ENCODE results near the gene CTXND2.
"Not testable (repeated sequence)": the region's sequence is repeated elsewhere in the genome, so short reads cannot be mapped to it uniquely, and the experiment has no call there.

Gene CTXND2

DNA sequence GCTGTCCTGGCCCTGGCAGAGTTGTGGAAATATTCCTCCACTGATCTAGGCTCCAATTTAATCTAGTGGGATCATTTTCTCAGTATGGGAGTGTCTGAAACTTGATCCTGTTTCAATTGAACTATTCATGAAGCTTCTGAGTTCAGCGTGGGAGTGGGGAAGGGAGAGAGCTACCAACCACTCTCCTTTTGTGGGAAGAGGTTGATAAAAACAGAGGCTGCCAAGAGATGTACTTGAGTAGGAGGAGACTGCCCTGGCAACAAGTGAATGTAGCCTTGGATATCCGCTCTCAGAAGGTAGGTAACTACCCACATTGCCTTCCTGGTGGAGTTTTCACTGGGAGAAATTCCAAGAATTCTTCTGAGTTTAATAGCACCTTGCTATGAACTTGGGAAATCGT lies at the start of gene CTXND2:
TSS of gene CTXND2 (plus strand) at position 119 of the 400 bp plus-strand sequence. CDS start 25,179 bp downstream, outside the sequence.
- DNase-seq (ENCODE audit: low read depth in 3 of 3, low spot score in 1 of 3), result no peak

DNA sequence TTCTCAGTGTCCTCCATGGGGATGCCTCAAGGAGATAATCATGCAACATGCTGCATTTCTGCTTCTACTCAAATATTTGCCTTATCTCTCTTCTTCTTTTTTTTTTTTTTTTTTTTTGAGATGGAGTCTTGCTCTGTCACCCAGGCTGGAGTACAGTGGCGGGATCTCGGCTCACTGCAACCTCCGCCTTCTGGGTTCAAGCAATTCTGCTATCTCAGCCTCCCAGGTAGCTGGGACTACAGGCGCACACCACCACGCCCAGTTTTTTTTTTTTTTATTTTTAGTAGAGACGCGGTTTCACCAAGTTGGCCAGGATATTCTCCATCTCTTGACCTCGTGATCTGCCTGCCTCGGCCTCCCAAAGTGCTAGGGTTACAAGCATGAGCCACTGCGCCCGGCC lies 46.1 kb upstream of the CTXND2 start:
- DNase-seq (ENCODE audit: low read depth in 3 of 3, low spot score in 1 of 3), result not testable (repeated sequence)

DNA sequence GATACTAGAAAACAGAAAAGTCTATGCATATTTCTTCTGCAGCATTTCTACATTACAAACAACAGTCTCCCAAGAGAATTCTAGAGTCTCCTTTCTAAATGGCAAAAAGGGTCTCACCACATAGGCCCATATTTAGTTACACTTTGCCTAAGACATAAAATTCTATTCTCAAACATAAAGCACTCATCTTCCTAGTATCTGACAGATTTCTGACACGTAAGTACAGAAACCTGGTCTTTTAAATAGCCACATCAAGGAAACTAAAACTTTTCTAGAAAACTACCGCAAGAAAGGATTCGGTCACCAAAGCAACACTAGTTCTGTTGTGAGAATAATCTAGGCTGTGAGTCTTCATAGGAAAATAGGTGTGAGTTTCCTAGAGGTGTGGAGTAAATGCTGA lies 45.3 kb upstream of the CTXND2 start:
- no peak for DNase-seq (ENCODE audit: low read depth in 3 of 3, low spot score in 1 of 3)

DNA sequence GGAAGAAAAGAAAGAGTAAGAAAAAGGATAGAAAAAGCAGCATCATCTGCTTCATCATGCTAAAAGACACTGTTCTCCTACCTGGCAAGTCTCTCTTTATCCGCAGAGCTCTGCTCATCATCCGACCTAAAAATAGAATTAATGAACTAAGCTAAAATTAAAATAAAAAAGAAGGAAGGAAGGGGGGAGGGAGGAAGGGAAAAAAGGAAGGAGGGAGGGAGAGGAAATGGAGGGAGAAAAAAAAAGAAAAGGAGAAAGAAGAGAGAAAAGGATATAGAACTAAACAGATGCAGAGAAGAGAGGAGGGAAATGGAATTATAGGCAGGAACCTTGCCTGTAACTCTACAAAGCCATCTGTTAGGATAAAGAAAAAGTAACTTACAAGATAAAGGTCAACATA lies 44.6 kb upstream of the CTXND2 start:
- DNase-seq (ENCODE audit: low read depth in 3 of 3, low spot score in 1 of 3), result no peak

DNA sequence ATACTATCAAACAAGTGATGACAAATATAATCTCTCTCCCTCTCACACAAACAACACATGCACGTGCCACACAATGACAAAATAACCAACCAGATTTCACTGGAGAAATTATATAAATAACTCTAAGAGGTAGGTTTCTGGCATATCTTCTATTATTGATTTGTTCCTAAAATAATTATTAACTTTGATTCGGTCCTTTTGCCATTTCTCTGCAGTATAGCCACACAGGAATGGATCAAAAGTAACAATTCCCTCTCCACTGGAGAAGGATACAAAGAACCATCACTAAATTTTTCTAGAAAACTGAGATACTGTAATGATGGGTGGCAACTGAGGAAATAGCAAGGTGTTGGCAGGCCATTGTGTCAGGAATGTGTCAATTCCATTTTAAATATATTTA lies 44.0 kb upstream of the CTXND2 start:
- DNase-seq (ENCODE audit: low read depth in 3 of 3, low spot score in 1 of 3), result no peak

DNA sequence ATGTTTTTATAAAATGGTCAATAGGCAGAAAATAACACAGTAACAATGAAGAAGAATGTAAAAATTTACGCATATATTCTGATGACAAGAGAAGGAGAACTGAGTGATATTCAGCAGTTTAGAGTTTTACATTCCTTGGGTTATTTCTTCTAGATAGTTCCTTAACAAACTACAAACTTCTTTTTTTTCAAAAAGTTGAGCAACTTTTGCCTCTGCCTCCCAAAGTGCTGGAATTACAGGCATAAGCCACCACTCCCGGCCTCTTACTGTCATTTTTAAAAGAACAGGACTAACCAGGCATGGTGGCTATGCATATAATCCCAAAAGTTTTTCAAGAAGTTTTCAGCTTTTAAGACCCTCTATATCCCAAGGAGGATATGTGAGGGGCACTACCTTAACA lies 43.5 kb upstream of the CTXND2 start:
- DNase-seq (ENCODE audit: low read depth in 3 of 3, low spot score in 1 of 3), result no peak

DNA sequence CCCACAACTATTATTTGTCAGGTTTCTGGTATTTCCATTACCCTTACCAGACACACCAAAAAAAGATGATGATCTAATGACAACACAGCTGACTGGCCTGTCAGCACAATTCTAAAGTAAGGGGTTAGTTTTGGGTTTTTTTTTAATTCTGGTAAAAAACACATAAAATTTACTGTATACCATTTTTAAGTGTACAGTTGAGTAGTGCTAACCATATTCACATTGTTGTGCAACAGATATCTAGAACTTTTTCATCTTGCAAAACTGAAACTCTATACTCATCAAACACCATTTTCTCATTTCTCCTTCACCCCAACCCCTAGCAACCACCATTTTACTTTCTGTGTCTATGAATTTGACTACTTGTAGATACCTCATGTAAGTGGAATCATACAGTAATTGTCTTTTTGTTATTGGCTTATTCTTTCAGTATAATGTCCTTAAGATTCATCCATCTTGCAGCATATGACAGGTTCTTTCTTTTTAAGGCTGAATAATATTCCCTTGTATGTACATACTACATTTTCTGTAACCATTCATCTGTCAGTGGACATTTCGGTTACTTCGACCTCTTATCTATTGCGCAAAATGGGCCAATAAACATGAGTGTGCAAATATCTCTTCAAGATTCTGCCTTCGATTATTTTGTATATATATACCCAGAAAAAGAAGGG lies 40.3 kb upstream of the CTXND2 start:
- no peak for DNase-seq (ENCODE audit: low read depth in 3 of 3, low spot score in 1 of 3)

DNA sequence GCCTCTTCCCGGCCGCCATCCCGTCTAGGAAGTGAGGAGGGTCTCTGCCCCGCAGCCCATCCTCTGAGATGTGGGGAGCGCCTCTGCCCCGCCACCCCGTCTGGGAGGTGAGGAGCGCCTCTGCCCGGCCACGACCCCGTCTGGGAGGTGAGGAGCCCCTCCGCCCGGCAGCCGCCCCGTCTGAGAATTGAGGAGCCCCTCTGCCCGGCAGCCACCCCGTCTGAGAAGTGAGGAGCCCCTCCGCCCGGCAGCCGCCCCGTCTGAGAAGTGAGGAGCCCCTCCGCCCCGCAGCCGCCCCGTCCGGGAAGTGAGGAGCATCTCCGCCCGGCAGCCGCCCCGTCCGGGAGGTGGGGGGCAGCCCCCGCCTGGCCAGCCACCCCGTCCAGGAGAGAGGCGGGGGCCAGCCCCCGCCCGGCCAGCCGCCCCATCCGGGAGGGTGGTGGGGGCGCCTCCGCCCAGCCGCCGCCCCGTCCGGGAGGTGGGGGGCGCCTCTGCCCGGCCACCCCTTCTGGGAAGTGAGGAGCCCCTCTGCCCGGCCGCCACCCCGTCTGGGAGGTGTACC lies 36.1 kb upstream of the CTXND2 start:
- DNase-seq (ENCODE audit: low read depth in 3 of 3, low spot score in 1 of 3), result not testable (repeated sequence)

DNA sequence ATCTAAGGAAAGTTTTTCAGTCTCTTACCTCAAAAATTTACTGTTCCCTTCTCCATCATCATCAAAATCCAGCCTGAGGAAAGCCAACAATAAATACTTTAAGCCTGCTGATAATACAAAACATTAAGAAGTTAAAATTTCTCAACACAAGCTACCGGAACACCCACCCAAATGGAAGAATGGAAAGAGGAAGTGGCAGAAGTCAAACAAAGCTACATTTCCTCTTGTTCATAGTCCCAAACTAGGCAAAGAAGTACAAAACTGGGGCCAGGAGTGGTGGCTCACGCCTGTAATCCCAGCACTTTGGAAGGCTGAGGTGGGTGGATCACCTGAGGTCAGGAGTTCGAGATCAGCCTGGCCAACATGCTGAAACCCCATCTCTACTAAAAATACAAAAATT lies 34.2 kb upstream of the CTXND2 start:
- DNase-seq (ENCODE audit: low read depth in 3 of 3, low spot score in 1 of 3), result not testable (repeated sequence)

DNA sequence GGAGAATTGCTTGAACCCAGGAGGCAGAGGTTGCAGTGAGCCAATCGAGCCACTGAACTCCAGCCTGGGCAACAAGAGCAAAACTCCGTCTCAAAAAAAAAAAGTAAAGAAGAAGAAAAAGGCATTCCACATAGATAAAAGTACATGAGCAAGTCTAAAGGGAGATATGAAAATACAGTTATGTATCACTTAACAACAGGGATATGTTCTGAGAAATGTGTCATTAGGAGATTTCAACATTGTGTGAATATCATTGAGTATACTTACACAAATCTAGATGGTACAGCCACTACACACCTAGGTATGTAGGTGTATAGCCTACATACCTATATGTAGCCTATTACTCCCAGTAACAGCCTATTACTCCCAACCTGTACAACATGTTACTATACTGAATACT lies 23.2 kb upstream of the CTXND2 start:
- no peak for DNase-seq (ENCODE audit: low read depth in 3 of 3, low spot score in 1 of 3)

DNA sequence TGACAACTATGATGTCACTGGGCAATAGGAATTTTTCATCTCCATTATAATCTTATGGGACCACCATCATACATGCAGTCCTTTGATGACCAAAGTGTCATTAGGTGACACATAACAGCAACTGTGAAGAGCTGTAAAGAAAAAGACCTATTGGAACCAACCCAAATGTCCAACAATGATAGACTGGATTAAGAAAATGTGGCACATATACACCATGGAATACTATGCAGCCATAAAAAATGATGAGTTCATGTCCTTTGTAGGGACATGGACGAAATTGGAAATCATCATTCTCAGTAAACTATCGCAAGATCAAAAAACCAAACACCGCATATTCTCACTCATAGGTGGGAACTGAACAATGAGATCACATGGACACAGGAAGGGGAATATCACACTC lies 22.7 kb upstream of the CTXND2 start:
- DNase-seq (ENCODE audit: low read depth in 3 of 3, low spot score in 1 of 3), result not testable (repeated sequence)

DNA sequence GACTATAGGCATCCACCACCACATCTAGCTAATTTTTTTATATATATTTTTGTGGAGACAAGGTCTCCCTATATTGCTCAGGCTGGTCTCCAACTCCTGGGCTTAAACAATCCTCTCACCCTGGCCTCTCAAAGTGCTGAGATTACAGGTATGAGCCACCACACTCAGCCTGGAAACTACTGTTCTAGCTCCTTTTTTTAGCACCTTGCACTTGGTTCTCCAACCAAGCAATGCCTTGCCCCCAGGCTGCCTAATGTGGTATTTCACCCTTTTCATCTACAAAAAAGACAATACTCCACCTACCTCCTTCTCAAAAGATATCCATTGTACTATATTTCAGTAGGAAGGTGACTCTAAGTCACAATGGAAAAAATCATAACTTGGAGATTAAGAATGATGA lies 17.3 kb upstream of the CTXND2 start:
- DNase-seq (ENCODE audit: low read depth in 3 of 3, low spot score in 1 of 3), result no peak

DNA sequence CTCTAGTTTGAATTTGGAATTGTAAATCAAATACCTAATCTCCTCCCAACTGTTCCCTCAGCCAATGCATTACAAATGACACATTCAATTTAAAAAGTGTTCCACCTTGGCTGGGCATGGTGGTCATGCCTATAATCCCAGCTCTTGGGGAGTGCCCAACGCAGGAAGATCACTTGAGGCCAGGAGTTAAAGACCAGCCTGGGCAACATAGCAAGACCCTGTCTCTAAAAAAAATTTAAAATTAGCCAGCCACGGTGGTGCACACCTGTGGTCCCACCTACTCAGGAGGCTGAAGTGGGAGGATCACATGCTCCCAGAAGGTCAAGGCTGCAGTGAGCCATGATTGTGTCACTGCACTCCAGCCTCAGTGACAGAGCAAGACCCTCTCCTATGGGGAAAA lies 14.4 kb upstream of the CTXND2 start:
- DNase-seq (ENCODE audit: low read depth in 3 of 3, low spot score in 1 of 3), result no peak

DNA sequence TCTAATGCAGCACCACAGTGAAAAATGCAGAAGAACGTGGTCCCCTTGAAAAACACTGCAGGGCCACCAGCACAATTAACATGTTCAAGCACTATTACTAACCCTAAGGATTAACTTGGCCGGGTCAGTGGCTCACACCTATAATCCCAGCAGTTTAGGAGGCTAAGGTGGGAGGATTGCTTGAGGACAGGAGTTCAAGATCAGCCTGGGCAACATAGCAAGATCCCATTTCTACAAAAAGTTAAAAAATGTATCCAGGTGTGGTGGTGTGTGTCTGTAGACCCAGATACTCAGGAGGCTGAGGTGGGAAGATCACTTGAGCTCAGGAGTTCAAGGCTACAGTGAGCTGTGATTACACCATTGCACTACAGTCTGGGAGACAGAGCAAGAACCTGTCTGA lies 13.4 kb upstream of the CTXND2 start:
- DNase-seq (ENCODE audit: low read depth in 3 of 3, low spot score in 1 of 3), result no peak

DNA sequence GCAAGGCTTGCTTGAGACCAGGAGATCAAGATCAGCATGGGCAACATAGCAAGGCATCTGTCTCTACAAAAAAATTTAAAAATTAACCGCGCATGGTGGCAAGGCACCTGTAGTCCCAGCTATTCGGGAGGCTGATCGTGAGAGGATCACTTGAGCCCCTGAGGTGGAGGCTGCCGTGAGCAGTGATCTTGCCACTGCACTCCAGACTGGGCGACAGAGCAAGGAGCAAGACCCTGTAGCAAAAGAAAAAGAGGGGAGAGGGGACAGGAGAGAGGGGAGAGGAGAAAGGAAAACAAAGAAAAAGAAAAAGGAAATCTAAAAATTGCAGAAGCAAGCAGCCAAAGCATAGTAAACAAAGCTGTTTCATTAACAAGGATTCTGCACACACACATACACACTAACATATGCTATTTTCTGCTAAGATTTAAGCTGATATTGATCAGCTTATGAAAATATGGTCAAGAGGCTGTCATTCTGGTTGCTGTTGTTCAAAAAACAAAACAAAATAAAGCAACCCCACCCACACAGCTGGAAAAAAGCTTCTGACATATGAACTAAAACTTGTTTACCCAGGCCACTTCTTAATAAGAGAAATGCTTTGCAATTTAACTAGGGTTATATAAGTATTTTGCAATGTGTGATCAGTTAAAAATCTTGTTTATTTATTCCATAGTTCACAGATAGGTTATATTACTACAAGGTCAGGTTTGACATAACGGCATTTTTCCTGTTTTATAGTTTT lies 12.3 kb upstream of the CTXND2 start:
- DNase-seq (ENCODE audit: low read depth in 3 of 3, low spot score in 1 of 3), result no peak

DNA sequence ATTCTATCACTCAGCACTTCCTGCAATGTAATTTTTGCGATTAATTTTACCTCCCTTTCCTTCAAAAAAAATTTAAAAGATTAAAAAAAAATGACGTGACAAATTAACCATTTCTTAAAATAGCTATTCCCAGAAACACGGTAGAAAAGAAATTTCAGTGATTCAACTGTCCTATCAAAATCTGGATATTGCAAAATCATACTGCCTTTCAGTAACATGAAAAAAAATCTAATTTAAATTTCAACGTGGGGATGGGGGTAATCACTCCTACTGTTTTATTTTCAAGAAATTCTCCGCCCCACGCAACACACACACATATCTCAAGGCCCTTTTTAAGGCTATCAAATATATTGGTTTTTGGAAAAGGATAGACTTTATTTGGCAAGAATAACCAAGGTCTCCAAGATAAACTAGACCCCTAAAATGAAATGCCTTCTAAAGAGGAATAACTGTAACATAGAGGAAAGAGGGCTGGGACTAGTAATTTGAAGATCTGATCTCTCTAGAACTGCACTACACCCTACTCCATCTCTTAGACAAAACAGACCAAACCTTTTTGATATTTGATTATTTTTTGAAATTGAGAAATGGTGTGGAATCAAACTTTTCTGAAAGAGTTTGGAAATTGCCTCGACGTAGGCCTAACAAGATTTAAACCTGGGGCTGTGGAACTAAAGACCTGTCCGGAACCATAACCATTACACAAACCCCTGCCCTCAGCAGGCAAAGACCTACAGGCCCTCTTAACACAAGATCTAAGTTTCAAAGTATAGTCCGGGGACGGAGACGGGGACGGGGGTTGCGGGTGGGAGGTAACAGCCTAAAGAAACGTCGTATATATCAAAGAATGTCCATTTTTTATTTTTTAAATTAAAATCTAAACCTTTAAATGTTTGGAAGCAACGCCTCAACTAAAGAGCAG lies 11.5 kb upstream of the CTXND2 start:
- peak in 1 of 3 donors; percentile 8 for DNase-seq (ENCODE audit: low read depth in 3 of 3, low spot score in 1 of 3)

DNA sequence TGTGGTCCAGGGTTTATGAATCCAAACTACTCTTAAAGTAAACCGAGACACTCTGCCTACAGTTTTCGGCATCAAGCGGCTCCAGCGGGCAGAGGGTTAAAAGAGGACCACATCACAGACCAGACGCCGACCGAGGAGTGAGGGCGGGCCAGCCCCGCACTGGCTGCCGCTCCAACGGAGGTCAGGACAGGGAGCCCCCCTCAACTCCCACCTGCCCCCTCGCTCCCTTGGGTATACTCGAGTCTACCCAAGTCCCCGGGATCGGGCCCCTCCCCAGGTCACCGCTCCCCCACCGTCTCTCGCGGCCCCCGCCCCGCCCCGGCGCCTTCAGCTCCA lies 10.8 kb upstream of the CTXND2 start:
- no peak for DNase-seq (ENCODE audit: low read depth in 3 of 3, low spot score in 1 of 3)

DNA sequence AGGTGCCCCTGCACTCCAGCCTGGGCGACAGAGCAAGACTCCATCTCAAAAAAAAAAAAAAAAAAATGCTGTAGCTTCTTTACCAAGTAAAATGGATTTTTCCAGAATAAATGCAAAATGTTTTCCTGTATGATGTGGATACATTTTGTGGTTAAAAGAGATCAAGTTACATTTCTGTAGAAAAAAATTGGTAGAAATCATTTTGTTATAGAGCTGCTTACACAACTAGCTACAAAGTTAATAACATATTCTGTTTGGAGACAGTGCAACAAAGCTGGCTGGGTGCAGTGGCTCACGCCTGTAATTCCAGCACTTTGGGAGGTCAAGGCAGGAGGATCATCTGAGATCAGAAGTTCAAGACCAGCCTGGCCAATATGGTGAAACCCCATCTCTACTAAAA lies 8.0 kb upstream of the CTXND2 start:
- not testable (repeated sequence) for DNase-seq (ENCODE audit: low read depth in 3 of 3, low spot score in 1 of 3)

DNA sequence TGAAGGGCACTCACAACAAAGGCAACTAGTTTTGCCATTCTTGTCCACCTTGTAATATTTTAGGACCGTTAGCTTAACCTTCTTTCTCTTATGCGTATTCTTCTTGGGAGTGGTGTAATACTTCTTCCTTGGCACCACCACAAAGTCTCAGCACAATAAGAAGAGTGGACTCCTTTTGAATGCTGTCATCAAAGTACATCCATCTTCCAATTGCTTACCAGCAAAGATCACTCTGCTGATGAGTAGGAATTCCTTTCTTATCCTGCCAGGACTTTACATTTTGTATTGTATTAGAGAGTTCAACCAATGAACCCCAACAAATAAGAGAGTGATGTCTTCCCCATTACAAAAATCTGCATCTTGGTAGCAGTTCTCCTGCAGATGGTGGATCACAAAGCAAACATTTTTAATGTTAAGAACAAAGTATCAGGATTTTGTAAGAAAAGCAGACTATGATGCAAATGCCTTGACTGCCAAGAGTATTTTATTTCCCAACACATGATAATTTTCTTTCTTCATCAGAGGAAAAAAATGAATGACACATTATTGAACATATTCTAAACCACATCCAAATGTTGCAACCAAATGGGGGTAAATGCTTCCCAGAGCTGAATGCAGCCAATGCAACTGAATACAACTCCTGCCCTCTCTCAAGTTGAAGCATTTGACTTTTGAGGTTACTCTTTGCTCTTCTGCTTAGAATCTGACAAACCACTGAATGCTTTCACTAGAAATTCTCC lies 5.4 kb upstream of the CTXND2 start:
- no peak for DNase-seq (ENCODE audit: low read depth in 3 of 3, low spot score in 1 of 3)

DNA sequence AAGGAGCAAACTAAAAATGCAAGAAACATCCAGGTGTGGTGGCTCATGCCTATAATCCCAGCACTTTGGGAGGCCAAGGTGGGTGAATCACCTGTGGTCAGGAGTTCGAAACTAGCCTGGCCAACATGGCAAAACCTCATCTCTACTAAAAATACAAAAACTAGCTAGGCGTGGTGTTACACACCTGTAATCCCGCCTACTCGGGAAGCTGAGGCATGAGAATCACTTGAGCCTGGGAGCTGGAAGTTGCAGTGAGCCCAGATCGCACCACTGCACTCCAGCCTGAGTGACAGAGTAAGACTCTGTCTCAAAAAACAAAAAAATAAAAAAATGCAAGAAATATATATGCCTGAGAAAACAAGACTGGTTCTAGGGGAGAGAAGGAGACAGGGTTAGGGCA lies 3.8 kb upstream of the CTXND2 start:
- not testable (repeated sequence) for DNase-seq (ENCODE audit: low read depth in 3 of 3, low spot score in 1 of 3)

DNA sequence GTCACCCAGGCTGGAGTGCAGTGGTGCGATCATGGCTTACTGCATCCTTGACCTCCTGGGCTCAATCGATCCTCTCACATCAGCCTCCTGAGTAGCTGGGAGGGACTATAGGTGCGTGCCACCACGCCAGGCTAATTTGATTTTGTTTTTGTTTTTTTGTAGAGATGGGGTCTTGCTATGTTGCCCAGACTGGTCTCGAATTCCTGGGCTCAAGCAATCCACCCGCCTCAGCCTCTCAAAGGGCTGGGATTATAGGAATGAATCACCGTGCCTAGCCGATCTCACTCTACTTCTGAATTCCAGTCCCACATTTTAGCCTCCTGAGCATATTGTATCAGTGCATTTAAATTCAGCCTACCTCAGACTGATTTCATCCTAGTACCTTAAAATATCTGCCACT lies 1.8 kb downstream of the CTXND2 start:
- no peak for DNase-seq (ENCODE audit: low read depth in 3 of 3, low spot score in 1 of 3)

All from stimulated activated CD4-positive, alpha-beta T cell treated with anti-CD3 and anti-CD28 coated beads, TNF-alpha, amount 100 ng/mL, for 1 hour (primary cell).